Epithelial cell of esophagus (primary cell): ENCODE results near the gene SPRN.
"Not testable (repeated sequence)": the region's sequence is repeated elsewhere in the genome, so short reads cannot be mapped to it uniquely, and the experiment has no call there.

Experiments
- DNase-seq: peaks from one replicate; pipeline ENCODE4 v3.0.0; 2010; ENCODE audit warnings: low read depth
- H3K4me3 ChIP-seq: 2 replicates; pipeline ENCODE4 v1.5.1; 2011; ENCODE audit warnings: mild to moderate bottlenecking, low read length, control low read depth
- CTCF ChIP-seq: IDR thresholded peaks from 2 replicates; pipeline ENCODE4 v1.5.1; 2011; ENCODE audit warnings: low read depth, mild to moderate bottlenecking, low read length, control low read depth, inconsistent platforms; ENCODE audit not compliant: insufficient read depth; ENCODE audit errors: missing control alignments

The SPRN gene

GRCh38 chr10:133388236-133388972 is 36.0 kb downstream of the SPRN start:
- H3K4me3 ChIP-seq: no peak overlapping the region
- no peak for DNase-seq
- TF ChIP-seq CTCF: no peak

- not testable (repeated sequence) for DNase-seq
Observed at GRCh38 chr10:133386951-133387350, 37.5 kb downstream of the SPRN start.

GRCh38 chr10:133385214-133385613 is 39.2 kb downstream of the SPRN start:
- H3K4me3 ChIP-seq: no peak overlapping the region
- no peak for TF ChIP-seq CTCF
- no peak for DNase-seq

More at GRCh38 chr10:133386951-133387350, 37.5 kb downstream of the SPRN start:
- not testable (repeated sequence) for H3K4me3 ChIP-seq

GRCh38 chr10:133384071-133384470 is 40.4 kb downstream of the SPRN start:
- DNase-seq: no peak
- no peak for TF ChIP-seq CTCF
- H3K4me3 ChIP-seq: no peak overlapping the region

- no peak overlapping the region for H3K4me3 ChIP-seq
- TF ChIP-seq CTCF: no peak
- no peak for DNase-seq
Observed at GRCh38 chr10:133383551-133383950, 40.9 kb downstream of the SPRN start.

GRCh38 chr10:133381036-133381435 is 43.4 kb downstream of the SPRN start:
- TF ChIP-seq CTCF: no peak
- DNase-seq: no peak
- no peak overlapping the region for H3K4me3 ChIP-seq

- TF ChIP-seq CTCF: no peak
- peak overlapping the region; percentile 40 for H3K4me3 ChIP-seq
- no peak for DNase-seq
Observed at GRCh38 chr10:133379801-133380666, 44.4 kb downstream of the SPRN start.
